D721Med (cell line): ENCODE measurements around the gene PLCXD3.

ENCODE experiments used
- DNase-seq: peaks from one replicate; pipeline ENCODE4 v3.0.0; 2011; ENCODE audit warnings: low spot score; ENCODE audit not compliant: insufficient read length
- FAIRE-seq: peaks from 2 replicates; lab custom pipeline; 2011; peaks lifted over from hg19 to GRCh38; lab: Jason Lieb, UNC
- CTCF ChIP-seq: IDR thresholded peaks from 2 replicates; pipeline ENCODE4 v1.5.1; 2012; ENCODE audit warnings: mild to moderate bottlenecking, control low read depth; ENCODE audit not compliant: insufficient read depth; ENCODE audit errors: missing control alignments

Gene PLCXD3

GRCh38 chr5:41356786-41357185 lies 153.6 kb downstream of the PLCXD3 start:
- DNase-seq (no peak), FAIRE-seq (no peak)
- TF ChIP-seq CTCF, result no peak

DNA sequence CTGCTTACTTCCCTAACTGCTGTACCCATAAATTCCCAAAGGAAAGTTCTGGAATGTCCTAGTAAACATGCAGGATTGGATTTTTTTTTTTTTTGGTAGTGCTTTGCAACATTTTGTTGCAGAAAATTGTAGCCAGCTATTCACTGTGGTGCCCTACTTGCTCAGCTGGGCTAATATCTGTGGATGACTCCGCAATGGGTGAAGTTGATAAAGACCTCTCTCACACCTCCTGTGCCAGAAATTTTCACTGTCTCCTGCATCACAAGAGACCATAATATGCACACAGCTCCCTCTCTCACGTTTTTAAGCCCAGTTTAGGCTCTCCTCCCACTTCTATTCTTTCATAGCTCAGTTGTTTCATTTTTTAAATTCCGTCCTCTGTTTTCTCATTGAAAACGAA lies 160.6 kb downstream of the PLCXD3 start:
- DNase-seq (no peak), FAIRE-seq (no peak)
- TF ChIP-seq CTCF, result no peak

- no peak for TF ChIP-seq CTCF
- no peak for DNase-seq
- no peak for FAIRE-seq
Measured at GRCh38 chr5:41347569-41347968, 162.8 kb downstream of the PLCXD3 start.

DNA sequence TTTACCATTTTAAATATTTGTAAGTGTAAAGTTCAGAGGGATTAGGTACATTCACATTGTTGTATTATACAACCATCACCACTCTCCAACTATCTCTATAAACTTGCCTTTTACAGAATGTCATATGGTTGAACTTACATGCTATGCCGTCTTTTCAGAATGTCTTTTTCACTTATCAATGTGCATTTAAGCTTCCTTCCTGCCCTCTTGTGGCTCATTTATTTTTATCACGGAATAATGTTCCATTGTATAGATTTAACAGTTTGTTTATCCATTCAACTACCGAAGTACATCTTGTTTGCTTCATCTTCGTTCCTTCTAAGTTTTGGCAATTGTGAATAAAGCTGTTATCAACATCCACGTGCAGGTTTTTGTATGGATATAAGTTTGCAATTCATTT lies 163.8 kb downstream of the PLCXD3 start:
- TF ChIP-seq CTCF, result no peak
- DNase-seq (no peak), FAIRE-seq (no peak)

GRCh38 chr5:41345295-41345694 lies 165.1 kb downstream of the PLCXD3 start:
- no peak for FAIRE-seq
- TF ChIP-seq CTCF, result no peak
- DNase-seq, result no peak

GRCh38 chr5:41339339-41339738 lies 171.1 kb downstream of the PLCXD3 start:
- FAIRE-seq (no peak), DNase-seq (no peak)
- no peak for TF ChIP-seq CTCF

DNA sequence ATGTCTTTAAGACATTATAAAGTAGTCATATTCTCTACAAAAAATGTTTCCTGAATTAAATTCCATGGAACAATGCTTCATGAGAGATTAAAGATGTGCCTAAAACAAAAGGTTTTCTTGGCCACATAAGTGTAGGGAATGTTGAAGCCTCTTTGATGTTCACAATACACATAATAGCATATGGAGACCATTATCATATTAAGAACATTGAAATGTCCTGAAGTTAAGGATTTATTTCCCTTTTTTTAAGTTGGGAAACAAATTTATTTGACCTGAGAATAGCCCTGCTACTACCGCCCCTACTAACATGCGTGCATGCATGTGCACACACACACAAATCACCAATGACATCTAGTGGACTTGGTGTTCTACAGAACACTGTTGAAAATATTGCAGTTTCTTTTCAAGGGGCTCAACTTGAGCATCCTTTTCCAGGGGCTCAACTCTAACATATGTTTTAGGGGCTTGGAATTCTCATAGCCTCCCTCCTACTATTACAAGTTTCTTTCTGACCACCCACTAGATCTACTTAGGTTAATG lies 172.2 kb downstream of the PLCXD3 start:
- FAIRE-seq (no peak), DNase-seq (no peak)
- no peak for TF ChIP-seq CTCF
